Mesenchymal stem cell (in vitro differentiated cells and primary cell): Measurements from ENCODE around the gene MAP3K4.
A peak's percentile ranks its signal among the peaks of the same experiment; 100 is the strongest.

ENCODE experiments used
- DNase-seq: peaks from one replicate; pipeline ENCODE4 v3.0.0-alpha.2; 2013
- H2AFZ ChIP-seq: one replicate; pipeline ENCODE4 v1.6.1; 2013; ENCODE audit warnings: low read depth, mild to moderate bottlenecking, control low read depth, inconsistent platforms, low read length, moderate library complexity
- H2AK5ac ChIP-seq: 2 replicates; pipeline ENCODE4 v1.6.1; 2013; ENCODE audit warnings: low read length, moderate library complexity, mild to moderate bottlenecking, inconsistent platforms; ENCODE audit not compliant: severe bottlenecking
- H2BK120ac ChIP-seq: one replicate; pipeline ENCODE4 v1.6.1; 2013; ENCODE audit warnings: low read depth, mild to moderate bottlenecking, inconsistent platforms, low read length, moderate library complexity
- H2BK12ac ChIP-seq, 2 experiments: one replicate each; pipeline ENCODE4 v1.6.1; 2013; ENCODE audit warnings: inconsistent platforms in 2 of 2, low read length in 2 of 2, mild to moderate bottlenecking in 2 of 2, moderate library complexity in 2 of 2, control low read depth in 1 of 2
- H2BK15ac ChIP-seq: one replicate; pipeline ENCODE4 v1.6.1; 2013; ENCODE audit warnings: mild to moderate bottlenecking, low read depth, inconsistent platforms; ENCODE audit not compliant: poor library complexity, severe bottlenecking
- H2BK5ac ChIP-seq: 2 replicates; pipeline ENCODE4 v1.6.1; 2013; ENCODE audit warnings: low read depth, mild to moderate bottlenecking, low read length, control low read depth, inconsistent platforms; ENCODE audit not compliant: poor library complexity, severe bottlenecking
- H3K14ac ChIP-seq, 2 experiments: one replicate each; pipeline ENCODE4 v1.6.1; 2013; ENCODE audit warnings: inconsistent platforms in 2 of 2, low read length in 2 of 2, control low read depth in 1 of 2, mild to moderate bottlenecking in 1 of 2, moderate library complexity in 1 of 2
- H3K18ac ChIP-seq, 2 experiments: one replicate each; pipeline ENCODE4 v1.6.1; 2013; ENCODE audit warnings: inconsistent platforms in 2 of 2, low read length in 2 of 2, control low read depth in 1 of 2, low read depth in 1 of 2, mild to moderate bottlenecking in 1 of 2
- H3K23ac ChIP-seq, 2 experiments: one replicate each; pipeline ENCODE4 v1.6.1; 2013; ENCODE audit warnings: inconsistent platforms in 2 of 2, low read length in 2 of 2, mild to moderate bottlenecking in 2 of 2, moderate library complexity in 2 of 2, control low read depth in 1 of 2
- H3K27ac ChIP-seq: 2 replicates; pipeline ENCODE4 v1.5.1; 2013; ENCODE audit warnings: mild to moderate bottlenecking, moderate library complexity, low read length, control low read depth, inconsistent platforms; ENCODE audit not compliant: poor library complexity, severe bottlenecking
- H3K27me3 ChIP-seq, 2 experiments: 2 replicates each; pipeline versions ENCODE4 v1.6.1 to v1.7.0; 2013; ENCODE audit warnings: low read length in 2 of 2, mild to moderate bottlenecking in 2 of 2, moderate library complexity in 2 of 2, control low read depth in 1 of 2, inconsistent platforms in 1 of 2; ENCODE audit not compliant: control insufficient read depth in 1 of 2, insufficient read depth in 1 of 2
- H3K36me3 ChIP-seq, 2 experiments: 2 replicates each; pipeline versions ENCODE4 v1.6.1 to v1.7.0; 2013; ENCODE audit warnings: low read length in 2 of 2, control low read depth in 1 of 2, inconsistent platforms in 1 of 2, low read depth in 1 of 2, mild to moderate bottlenecking in 1 of 2; ENCODE audit not compliant: insufficient read depth in 2 of 2, control insufficient read depth in 1 of 2
- H3K4ac ChIP-seq, 2 experiments: one replicate each; pipeline ENCODE4 v1.6.1; 2013; ENCODE audit warnings: inconsistent platforms in 2 of 2, low read length in 2 of 2, mild to moderate bottlenecking in 2 of 2, moderate library complexity in 2 of 2, control low read depth in 1 of 2, low read depth in 1 of 2
- H3K4me1 ChIP-seq: 2 replicates; pipeline ENCODE4 v1.6.1; 2013; ENCODE audit warnings: low read depth, low read length, control low read depth; ENCODE audit not compliant: control insufficient read depth, insufficient read depth
- H3K4me2 ChIP-seq: 2 replicates; pipeline ENCODE4 v1.6.1; 2013; ENCODE audit warnings: low read length, mild to moderate bottlenecking, inconsistent platforms; ENCODE audit not compliant: poor library complexity, severe bottlenecking
- H3K4me3 ChIP-seq, 2 experiments: 2 replicates each; pipeline versions ENCODE4 v1.5.1 to v1.7.0; 2013; ENCODE audit warnings: low read length in 2 of 2, mild to moderate bottlenecking in 2 of 2, control low read depth in 1 of 2, low read depth in 1 of 2; ENCODE audit not compliant: insufficient read depth in 1 of 2
- H3K79me1 ChIP-seq: replicated peaks from 2 replicates; pipeline ENCODE4 v1.6.1; 2013; ENCODE audit warnings: mild to moderate bottlenecking, control low read depth, low read length, inconsistent platforms; ENCODE audit not compliant: poor library complexity, severe bottlenecking
- H3K9ac ChIP-seq: 2 replicates; pipeline ENCODE4 v1.7.0; 2013; ENCODE audit warnings: mild to moderate bottlenecking, low read length, moderate library complexity
- H3K9me3 ChIP-seq: 2 replicates; pipeline ENCODE4 v1.7.0; 2013; ENCODE audit warnings: mild to moderate bottlenecking, low read length; ENCODE audit not compliant: control insufficient read depth
- H4K8ac ChIP-seq: one replicate; pipeline ENCODE4 v1.6.1; 2013; ENCODE audit warnings: inconsistent platforms, mild to moderate bottlenecking, low read length, moderate library complexity
- H4K91ac ChIP-seq: one replicate; pipeline ENCODE4 v1.6.1; 2013; ENCODE audit warnings: mild to moderate bottlenecking, low read length, inconsistent platforms
- WGBS: methylation state at CpG from one replicate; pipeline ENCODE4 v1.1.7; 2013; ENCODE audit warnings: mixed read lengths; 5-methylcytosine and 5-hydroxymethylcytosine counted together

MAP3K4 gene

DNA sequence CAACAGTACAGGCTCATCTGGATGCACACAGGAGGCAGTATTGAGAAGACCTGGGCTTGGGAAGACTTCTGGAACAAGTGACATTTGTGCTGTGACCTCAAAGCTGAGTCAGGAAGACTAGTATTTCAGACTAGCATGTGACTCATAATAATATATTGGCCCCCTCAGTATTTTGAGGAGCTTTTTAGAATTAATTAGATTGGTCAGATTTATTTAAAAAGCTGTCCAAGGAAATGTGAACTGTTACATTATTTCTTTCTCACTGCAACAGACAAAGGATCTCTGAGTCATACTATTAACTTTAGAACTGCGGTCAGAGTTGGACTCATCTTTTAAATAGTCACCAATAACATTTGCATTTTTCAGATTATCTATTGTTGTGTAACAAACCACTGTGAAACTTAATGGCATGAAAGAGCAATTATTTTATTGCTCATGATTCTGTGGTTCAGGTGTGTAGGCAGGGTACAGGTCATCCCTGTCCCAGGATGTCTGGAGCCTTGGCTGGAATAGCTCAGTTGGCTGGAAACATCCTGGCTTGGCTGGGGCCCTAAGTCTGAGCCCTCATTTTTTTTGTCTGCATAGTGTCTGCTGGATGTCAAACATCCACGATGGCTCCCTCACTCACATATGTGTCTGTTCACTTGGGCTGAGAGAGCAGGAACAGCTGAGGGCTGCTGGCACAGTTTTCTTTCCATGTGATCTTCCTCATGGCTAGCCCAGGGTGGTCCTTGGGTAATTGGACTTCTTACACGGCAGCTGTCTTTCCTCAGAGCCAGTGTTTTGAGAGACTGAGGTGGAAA lies 46.9 kb downstream of the MAP3K4 start:
- 39% methylated on average over 2 of the region's 3 CpGs for WGBS
- Histone ChIP-seq H3K27me3 (no peaks in the 10 kb centered on the region), H3K14ac (peak overlapping the region in 1 of 2 experiments; percentile 71), H3K36me3 (peaks cover 8 to 52% of the 10 kb centered on the region in 2 experiments), H2AK5ac (peak overlapping the region; percentile 95), H2BK15ac (no peak overlapping the region), H2BK5ac (no peak overlapping the region), H2BK12ac (peak overlapping the region in 1 of 2 experiments; percentile 83), H2BK120ac (peak overlapping the region; percentile 12), H4K8ac (no peak overlapping the region), H3K79me1 (peaks cover 24% of the 10 kb centered on the region), H3K27ac (peak overlapping the region; percentile 84), H3K4ac (peak overlapping the region; percentile 20 to 61), H3K4me3 (no peak overlapping the region), H3K4me2 (peak overlapping the region; percentile 27), H3K18ac (peak overlapping the region; percentile 8 to 79), H4K91ac (no peak overlapping the region), H3K4me1 (peaks cover 7% of the 10 kb centered on the region), H3K23ac (no peak overlapping the region), H3K9ac (peak overlapping the region; percentile 73), H3K9me3 (no peaks in the 10 kb centered on the region), H2AFZ (no peak overlapping the region)
- peak; percentile 95 for DNase-seq

DNA sequence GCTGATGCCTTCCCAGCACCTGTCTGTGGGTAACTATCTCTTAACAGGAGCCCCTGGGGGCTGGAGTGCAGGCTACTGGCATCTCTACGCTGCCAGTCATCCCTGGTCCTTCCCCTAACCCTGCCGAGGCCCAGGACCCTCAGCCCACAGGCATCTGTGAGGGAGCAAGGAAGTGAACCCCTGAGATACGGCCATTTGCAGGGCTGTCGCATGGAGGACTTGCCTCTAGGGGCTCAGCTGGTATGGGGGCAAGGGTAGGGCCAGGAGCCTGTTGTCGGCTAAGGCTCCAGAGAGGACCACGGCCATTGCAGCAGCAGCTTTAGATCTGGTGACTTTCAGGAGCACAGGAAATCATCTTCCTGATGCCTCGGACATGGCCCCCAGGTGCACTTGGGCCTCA lies 49.7 kb downstream of the MAP3K4 start:
- Histone ChIP-seq H3K9ac (no peak overlapping the region), H2AK5ac (no peak overlapping the region), H4K91ac (peak overlapping the region; percentile 44), H2BK12ac (no peak overlapping the region), H3K79me1 (peaks cover 24% of the 10 kb centered on the region), H2AFZ (no peak overlapping the region), H3K27ac (no peak overlapping the region), H2BK5ac (no peak overlapping the region), H3K36me3 (peaks cover 8 to 42% of the 10 kb centered on the region in 2 experiments), H3K4me3 (no peak overlapping the region), H3K18ac (no peak overlapping the region), H2BK120ac (no peak overlapping the region), H3K9me3 (no peaks in the 10 kb centered on the region), H3K27me3 (no peaks in the 10 kb centered on the region), H2BK15ac (no peak overlapping the region), H3K23ac (no peak overlapping the region), H4K8ac (no peak overlapping the region), H3K14ac (no peak overlapping the region), H3K4me2 (no peak overlapping the region), H3K4me1 (peaks cover 5% of the 10 kb centered on the region), H3K4ac (no peak overlapping the region)
- DNase-seq = no peak
- WGBS = 94% methylated on average over 7 of the region's 7 CpGs

DNA sequence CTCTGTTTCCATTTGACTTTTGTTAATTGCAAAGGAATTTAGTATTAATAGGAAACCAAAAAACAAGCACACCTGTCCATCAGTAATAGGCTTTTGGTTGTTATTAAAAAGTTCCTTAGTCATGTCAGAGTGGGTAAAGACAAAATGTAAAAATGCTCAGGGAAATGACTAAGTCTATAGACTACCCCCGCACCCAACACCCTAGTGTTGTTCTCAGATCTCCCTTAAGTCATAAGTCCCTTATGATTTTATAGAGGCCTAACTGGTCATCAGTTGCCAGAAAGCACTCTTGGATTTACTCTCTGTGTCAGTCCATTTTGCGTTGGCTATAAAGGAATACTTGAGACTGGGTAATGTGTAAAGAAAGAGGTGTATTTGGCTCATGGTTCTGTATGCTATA lies 52.8 kb downstream of the MAP3K4 start:
- Histone ChIP-seq H2BK5ac (no peak overlapping the region), H4K91ac (no peak overlapping the region), H3K4me1 (no peaks in the 10 kb centered on the region), H2AFZ (no peak overlapping the region), H3K27ac (no peak overlapping the region), H2BK12ac (no peak overlapping the region), H3K79me1 (peaks cover 28% of the 10 kb centered on the region), H3K4me2 (no peak overlapping the region), H3K18ac (no peak overlapping the region), H3K36me3 (peaks cover 8 to 41% of the 10 kb centered on the region in 2 experiments), H3K4me3 (no peak overlapping the region), H2BK15ac (no peak overlapping the region), H3K23ac (no peak overlapping the region), H3K4ac (no peak overlapping the region), H3K9me3 (no peaks in the 10 kb centered on the region), H4K8ac (no peak overlapping the region), H2BK120ac (no peak overlapping the region), H2AK5ac (no peak overlapping the region), H3K9ac (no peak overlapping the region), H3K27me3 (no peaks in the 10 kb centered on the region), H3K14ac (no peak overlapping the region)
- 100% methylated on average over 2 of the region's 2 CpGs for WGBS
- no peak for DNase-seq

DNA sequence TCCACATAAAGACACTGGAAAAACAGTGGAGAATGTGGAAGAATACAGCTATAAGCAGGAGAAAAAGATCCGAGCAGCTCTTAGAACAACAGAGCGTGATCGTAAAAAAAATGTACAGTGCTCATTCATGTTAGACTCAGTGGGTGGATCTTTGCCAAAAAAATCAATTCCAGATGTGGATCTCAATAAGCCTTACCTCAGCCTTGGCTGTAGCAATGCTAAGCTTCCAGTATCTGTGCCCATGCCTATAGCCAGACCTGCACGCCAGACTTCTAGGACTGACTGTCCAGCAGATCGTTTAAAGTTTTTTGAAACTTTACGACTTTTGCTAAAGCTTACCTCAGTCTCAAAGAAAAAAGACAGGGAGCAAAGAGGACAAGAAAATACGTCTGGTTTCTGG lies 57.1 kb downstream of the MAP3K4 start:
- Histone ChIP-seq H3K4ac (no peak overlapping the region), H3K23ac (no peak overlapping the region), H3K36me3 (peaks cover 0 to 25% of the 10 kb centered on the region in 2 experiments), H3K27ac (no peak overlapping the region), H3K9me3 (no peaks in the 10 kb centered on the region), H3K4me1 (no peaks in the 10 kb centered on the region), H2BK5ac (no peak overlapping the region), H4K8ac (no peak overlapping the region), H3K14ac (no peak overlapping the region), H3K79me1 (peaks cover 13% of the 10 kb centered on the region), H4K91ac (no peak overlapping the region), H3K18ac (no peak overlapping the region), H3K27me3 (no peaks in the 10 kb centered on the region), H2AFZ (no peak overlapping the region), H2BK15ac (no peak overlapping the region), H2BK12ac (no peak overlapping the region), H2BK120ac (no peak overlapping the region), H3K4me3 (peak overlapping the region in 1 of 2 experiments; percentile 4), H3K4me2 (no peak overlapping the region), H2AK5ac (no peak overlapping the region), H3K9ac (peak overlapping the region; percentile 73)
- 84% methylated on average over 7 of the region's 7 CpGs for WGBS
- DNase-seq = no peak
